HG02943 (cell line): ENCODE results near the gene ZNF624.

Source experiments
- ATAC-seq: cut with Tn5 transposase; IDR thresholded peaks from one replicate; pipeline ENCODE4 v1.9.1; 2021; ENCODE audit warnings: mild to moderate bottlenecking, low read depth, moderate library complexity; ENCODE audit not compliant: unreplicated experiment

Gene ZNF624

DNA sequence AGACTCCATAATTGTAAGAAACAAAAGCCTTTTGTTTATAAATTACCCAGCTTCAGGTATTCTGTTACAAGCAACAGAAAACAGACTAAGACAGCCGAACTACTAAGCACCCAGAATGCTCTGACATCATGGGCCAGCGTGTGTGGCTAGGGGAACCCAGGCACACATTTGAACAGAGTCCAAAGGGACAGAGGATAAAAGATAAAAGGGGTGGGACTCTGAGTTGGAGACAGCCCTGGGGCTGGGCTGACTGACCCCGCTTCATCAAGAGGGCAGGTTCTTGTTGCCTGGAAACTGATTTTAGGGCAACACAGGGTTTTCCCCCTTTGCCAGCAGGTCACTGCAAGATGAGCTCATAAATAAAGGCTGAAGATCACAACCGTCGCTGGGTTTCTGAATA, 54.1 kb downstream of the ZNF624 start:
- ATAC-seq, result no peak

DNA sequence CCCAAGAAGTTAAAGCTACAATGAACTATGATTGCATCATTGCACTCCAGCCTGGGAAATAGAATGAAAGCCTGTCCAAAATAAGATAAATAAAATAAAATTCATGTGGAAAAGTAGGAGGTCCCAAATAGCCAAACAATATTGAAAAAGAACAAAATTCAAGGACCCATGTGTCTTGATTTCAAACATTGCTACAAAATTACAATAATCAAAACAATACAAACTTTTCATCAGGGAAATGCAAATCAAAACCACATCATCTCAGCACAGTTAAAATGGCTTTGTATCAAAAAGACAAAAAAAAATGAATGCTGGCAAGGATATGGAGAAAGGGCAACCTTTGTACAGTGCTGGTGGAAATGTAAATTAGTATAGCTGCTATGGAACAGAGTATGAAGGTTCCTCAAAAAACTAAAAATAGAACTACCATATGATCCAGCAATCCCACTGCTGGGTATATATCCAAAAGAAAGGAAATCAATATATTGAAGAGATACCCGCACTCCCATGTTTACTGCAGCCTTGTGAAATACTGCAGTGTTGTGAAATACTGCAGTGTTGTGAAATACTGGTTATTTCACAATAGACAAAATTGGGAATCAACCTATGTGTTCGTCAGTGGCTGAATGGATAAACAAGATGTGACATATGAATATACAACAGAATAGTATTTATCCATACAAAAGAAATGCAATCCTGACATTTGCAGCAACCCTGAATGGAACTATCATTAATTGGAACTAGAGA, 60.1 kb downstream of the ZNF624 start:
- ATAC-seq, result no peak

DNA sequence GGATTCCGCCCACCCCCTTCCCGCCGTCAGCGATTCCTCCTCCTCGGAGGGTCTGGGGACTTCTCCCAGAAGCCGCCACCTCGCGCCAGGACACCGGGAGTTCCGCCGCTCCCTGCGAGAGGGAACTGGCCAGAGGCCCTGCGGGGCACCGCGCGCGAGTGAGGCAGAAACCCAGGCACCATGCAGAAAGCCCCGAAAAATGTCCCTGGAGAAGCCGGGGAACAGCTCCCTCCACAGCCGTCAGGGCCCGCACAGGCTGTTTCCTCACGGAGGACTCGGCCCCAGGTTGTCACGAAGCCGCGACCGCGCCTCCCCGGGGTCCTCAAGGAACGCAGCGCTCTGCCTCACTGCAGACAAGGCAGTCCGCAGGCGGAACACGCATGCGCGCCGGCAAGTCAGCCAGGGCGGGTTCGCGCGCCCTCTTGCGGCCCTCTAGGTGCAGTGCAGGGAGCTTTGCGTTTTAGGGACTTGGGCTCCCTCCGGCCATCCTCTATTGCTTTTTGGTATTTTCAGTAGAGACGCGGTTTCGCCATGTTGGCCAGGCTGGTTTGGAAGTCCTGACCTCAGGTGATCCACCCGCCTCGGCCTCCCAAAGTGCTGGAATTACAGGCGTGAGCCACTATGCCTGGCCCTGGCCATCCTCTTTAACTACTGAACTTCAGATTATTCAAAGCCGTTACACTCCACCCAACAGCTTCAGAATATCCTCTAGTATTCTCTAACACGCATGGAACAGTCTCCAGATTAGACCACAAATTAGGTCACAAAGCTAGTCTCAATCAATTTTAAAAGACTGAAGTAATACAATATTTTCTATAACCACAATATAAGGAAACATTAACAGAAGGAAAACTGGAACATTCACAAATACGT, 64.3 kb downstream of the ZNF624 start:
- peak; percentile 83 for ATAC-seq

DNA sequence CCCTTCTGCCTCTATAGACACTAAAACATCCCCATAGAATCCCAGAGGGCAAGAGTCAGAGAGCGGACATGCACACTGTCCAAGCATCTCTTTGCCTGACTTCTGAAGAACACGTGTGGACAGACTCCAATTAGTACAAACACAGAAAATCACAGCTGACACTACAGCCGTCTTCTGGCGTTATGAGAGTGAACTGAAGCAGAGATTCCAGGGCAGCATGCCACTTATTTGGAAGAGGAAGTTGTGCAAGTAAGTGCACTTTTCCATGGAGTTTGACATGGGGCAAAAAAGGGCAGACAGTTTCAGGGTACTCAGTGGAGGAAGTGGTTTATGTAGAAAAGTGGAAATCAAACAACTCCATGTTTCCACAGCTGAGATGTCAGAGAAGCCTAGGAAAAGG, 67.9 kb downstream of the ZNF624 start:
- no peak for ATAC-seq

DNA sequence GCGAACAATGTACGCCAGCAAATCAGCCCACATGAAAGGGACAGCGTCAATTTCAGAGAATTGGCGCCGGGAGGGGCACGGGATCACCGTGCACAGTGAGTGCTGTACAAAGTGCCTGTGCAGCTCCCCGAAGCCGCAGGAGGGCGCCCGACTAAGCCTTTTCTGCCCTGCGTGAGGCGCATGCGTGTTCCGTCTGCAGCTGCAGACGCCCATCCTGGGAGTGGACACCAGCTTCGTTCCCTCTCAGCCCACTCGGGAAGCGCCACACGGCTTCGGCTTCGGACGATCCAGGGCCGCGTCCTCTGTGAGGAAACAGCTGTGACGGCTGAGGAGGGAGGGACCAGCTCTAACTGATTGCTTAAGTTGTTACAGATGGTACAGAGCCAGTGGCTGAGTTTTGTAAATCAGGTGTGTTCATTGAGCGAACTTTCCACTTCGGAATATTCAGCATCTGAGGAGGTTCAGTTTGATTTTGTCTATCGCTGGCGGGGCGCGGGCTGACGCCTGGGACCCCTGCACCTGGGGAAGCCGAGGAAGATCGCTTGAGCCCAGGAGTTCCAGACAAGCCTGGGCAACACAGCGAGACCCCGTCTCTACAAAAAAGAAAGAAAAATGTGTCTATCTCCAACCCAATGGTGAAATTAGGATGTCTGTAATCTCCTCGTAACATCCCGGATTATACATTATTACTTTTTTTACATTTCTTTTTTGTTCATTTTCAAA, 69.2 kb downstream of the ZNF624 start:
- no peak for ATAC-seq

DNA sequence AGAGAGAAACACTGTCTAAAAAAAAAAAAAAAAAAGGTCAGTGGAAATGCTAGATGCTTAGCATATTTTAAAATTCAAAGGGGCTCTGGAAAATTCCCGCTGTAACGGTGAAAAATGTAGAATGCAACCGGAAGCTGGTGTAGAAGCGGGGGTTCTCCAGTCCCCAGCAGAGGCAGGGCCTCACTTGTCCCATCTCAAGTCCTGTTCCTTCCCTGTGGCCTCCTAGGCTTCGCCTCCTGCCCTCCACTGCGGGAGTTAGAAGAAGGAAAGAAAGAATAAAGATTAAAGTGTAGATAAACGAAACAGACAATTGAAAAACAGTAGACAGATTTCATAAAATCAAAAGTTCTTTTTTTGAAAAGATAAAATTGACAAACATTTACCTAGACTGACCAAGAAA, 69.9 kb downstream of the ZNF624 start:
- ATAC-seq, result no peak

DNA sequence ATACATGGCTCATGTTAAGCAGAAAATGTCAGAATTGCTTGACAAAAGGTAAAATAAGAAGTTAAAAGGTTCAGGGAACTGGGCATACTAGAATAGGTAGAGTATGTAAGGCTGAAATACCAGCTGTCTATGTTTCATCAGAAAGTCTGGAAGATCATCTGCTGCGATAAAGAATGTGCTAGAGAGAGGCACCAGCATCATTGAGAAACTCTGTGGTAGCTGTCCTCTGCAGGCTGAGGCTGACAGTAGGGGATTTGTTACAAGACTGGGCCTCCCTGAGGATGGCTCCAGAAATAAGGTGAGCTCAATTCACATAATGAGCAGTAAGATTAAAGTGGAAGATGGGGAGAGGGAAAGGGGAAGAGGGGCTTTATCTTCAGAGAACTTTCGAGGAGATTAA, 80.2 kb downstream of the ZNF624 start:
- no peak for ATAC-seq
